Uterus (tissue), 2 donors: Measurements from ENCODE around the gene IREB2.

Source experiments
- CTCF ChIP-seq, 4 experiments: fragments of 200-600 bp in 2 of 4; fragments of 450-650 bp in 2 of 4; sonication (generic) in 2 of 4; IDR thresholded peaks; one replicate each; pipeline ENCODE4 v1.5.1; 2016 to 2019; ENCODE audit warnings: antibody characterized with exemption in 4 of 4, mild to moderate bottlenecking in 2 of 4, moderate library complexity in 1 of 4
- POLR2A ChIP-seq, 2 donors: fragments of 450-650 bp; IDR thresholded peaks; one replicate each; pipeline ENCODE4 v1.6.1; 2016; ENCODE audit warnings: antibody characterized with exemption in 2 of 2, mild to moderate bottlenecking in 1 of 2, moderate library complexity in 1 of 2

- TF ChIP-seq CTCF (IDR thresholded peaks at IDR 0.05) (no peak), POLR2A (IDR thresholded peaks at IDR 0.05) (no peak)
Observed at GRCh38 chr15:78415284-78415683, 22.7 kb upstream of the IREB2 start.
